HEK293T (cell line): Measurements from ENCODE around the gene ALPI.

Source experiments
- ARNT ChIP-seq: fragments of 450-650 bp; IDR thresholded peaks from 2 replicates; pipeline ENCODE4 v1.6.1; 2017; ENCODE audit warnings: mild to moderate bottlenecking
- BHLHE40 ChIP-seq: fragments of 450-650 bp; IDR thresholded peaks from 2 replicates; pipeline ENCODE4 v1.6.1; 2016; ENCODE audit warnings: mild to moderate bottlenecking, moderate library complexity, borderline replicate concordance
- CTBP1 ChIP-seq: fragments of 450-650 bp; IDR thresholded peaks from 2 replicates; pipeline ENCODE4 v1.6.1; 2016; ENCODE audit warnings: borderline replicate concordance
- FOXA1 ChIP-seq: fragments of 450-650 bp; IDR thresholded peaks from 2 replicates; pipeline ENCODE4 v1.6.1; 2016; ENCODE audit warnings: mild to moderate bottlenecking
- FOXK2 ChIP-seq: fragments of 450-650 bp; IDR thresholded peaks from 2 replicates; pipeline ENCODE4 v1.6.1; 2016; ENCODE audit warnings: mild to moderate bottlenecking
- FOXM1 ChIP-seq: fragments of 450-650 bp; IDR thresholded peaks from 2 replicates; pipeline ENCODE4 v1.6.1; 2017; ENCODE audit warnings: mild to moderate bottlenecking, borderline replicate concordance
- HDGF ChIP-seq: fragments of 450-650 bp; IDR thresholded peaks from 2 replicates; pipeline ENCODE4 v1.6.1; 2017; ENCODE audit warnings: antibody characterized with exemption, borderline replicate concordance
- L3MBTL2 ChIP-seq: fragments of 450-650 bp; conservative IDR thresholded peaks from 2 replicates; pipeline ENCODE4 v1.6.1; 2016; ENCODE audit warnings: mild to moderate bottlenecking
- NFRKB ChIP-seq: fragments of 450-650 bp; IDR thresholded peaks from 2 replicates; pipeline ENCODE4 v1.6.1; 2016; ENCODE audit warnings: mild to moderate bottlenecking, moderate library complexity
- SP1 ChIP-seq: fragments of 450-650 bp; IDR thresholded peaks from 2 replicates; pipeline ENCODE4 v1.6.1; 2017
- SUZ12 ChIP-seq: fragments of 450-650 bp; IDR thresholded peaks from 2 replicates; pipeline ENCODE4 v1.6.1; 2016; ENCODE audit warnings: mild to moderate bottlenecking
- TARDBP ChIP-seq: fragments of 450-650 bp; IDR thresholded peaks from 2 replicates; pipeline ENCODE4 v1.6.1; 2016
- ZNF384 ChIP-seq: fragments of 450-650 bp; IDR thresholded peaks from 2 replicates; pipeline ENCODE4 v1.6.1; 2016
- TF ChIP-seq, protein P1 (sequence below): fragments of 450-650 bp; IDR thresholded peaks from 2 replicates; pipeline ENCODE4 v1.6.1; 2016

- no peak for TF ChIP-seq TARDBP
- no peak for TF ChIP-seq L3MBTL2
- no peak for TF ChIP-seq FOXK2
- no peak for TF ChIP-seq BHLHE40
- TF ChIP-seq ARNT = no peak
- TF ChIP-seq, protein P1, sequence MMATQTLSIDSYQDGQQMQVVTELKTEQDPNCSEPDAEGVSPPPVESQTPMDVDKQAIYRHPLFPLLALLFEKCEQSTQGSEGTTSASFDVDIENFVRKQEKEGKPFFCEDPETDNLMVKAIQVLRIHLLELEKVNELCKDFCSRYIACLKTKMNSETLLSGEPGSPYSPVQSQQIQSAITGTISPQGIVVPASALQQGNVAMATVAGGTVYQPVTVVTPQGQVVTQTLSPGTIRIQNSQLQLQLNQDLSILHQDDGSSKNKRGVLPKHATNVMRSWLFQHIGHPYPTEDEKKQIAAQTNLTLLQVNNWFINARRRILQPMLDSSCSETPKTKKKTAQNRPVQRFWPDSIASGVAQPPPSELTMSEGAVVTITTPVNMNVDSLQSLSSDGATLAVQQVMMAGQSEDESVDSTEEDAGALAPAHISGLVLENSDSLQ = no peak
- TF ChIP-seq SP1 = no peak
- no peak for TF ChIP-seq HDGF
- TF ChIP-seq FOXA1 = no peak
- no peak for TF ChIP-seq SUZ12
- TF ChIP-seq NFRKB = no peak
- no peak for TF ChIP-seq FOXM1
- TF ChIP-seq CTBP1 = no peak
- TF ChIP-seq ZNF384 = no peak
These were observed 37.9 kb downstream of the ALPI start for GRCh38 chr2:232493701-232494474.
